ENCODE measurements around the gene METTL5.
"Not testable (repeated sequence)": the region's sequence is repeated elsewhere in the genome, so short reads cannot be mapped to it uniquely, and the experiment has no call there.

Gene METTL5

DNA sequence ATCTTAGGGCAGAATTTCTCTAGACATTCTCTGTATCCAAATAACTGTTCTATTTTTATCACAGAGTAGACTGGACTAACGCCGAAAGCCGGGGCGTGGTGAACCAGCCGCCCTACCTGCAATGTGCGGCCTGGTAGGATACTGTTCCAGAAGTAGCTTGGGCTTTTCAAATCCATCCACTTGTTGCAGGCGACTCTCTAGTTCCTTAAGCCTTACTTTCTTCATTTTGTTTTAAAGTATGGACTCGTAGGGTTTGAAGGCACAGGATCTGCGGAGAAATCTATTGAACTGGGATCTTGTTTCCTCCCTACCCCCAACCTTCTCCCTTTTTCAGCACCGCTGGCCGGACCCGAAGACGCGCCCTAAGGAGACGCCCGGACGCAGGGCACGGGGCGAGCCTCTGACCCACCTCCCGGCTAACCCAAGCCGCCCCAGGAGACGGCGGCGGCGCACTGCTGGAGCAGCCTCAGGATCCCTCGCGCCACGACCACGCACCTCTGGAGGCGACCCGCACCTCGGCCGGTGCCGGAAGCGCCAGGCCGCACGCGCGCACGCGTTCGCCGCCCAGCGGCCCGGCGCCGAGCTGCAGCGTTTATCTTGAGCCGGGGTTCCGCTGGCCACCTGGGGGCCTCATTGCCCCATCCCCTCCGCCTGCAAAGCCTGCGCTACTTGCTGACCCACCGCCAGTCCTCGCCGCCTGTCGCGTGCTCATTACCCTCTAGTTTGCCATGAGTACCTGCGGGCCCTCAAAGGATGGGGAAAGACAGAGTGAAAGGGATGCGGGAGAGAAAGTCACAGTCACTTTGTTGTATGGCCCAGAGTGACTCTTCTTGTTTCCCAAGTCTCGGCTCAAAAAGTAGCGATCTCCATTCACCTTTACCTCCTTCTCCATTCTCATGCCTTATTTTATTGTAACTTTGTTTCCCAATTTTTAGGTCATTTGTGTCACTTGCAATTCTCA is at the start of gene METTL5:
METTL5 (minus strand) TSS at position 533 of the 961 bp plus-strand sequence; CDS start at position 225, 308 bp downstream.
- no peaks in the 10 kb centered on the region for H3K9me3 ChIP-seq
- no peaks in the 10 kb centered on the region for H3K27me3 ChIP-seq
- intact Hi-C loops (cut with DNase I; ENCODE audit: low total_unique reads): loop anchor here (5.0 to 10.0 kb wide), 3 partner anchors 103 to 1700 kb away; partner anchors contain the start of gene CYBRD1
- TF ChIP-seq, protein P1, sequence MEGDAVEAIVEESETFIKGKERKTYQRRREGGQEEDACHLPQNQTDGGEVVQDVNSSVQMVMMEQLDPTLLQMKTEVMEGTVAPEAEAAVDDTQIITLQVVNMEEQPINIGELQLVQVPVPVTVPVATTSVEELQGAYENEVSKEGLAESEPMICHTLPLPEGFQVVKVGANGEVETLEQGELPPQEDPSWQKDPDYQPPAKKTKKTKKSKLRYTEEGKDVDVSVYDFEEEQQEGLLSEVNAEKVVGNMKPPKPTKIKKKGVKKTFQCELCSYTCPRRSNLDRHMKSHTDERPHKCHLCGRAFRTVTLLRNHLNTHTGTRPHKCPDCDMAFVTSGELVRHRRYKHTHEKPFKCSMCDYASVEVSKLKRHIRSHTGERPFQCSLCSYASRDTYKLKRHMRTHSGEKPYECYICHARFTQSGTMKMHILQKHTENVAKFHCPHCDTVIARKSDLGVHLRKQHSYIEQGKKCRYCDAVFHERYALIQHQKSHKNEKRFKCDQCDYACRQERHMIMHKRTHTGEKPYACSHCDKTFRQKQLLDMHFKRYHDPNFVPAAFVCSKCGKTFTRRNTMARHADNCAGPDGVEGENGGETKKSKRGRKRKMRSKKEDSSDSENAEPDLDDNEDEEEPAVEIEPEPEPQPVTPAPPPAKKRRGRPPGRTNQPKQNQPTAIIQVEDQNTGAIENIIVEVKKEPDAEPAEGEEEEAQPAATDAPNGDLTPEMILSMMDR (IDR thresholded peaks at IDR 0.05): peak; percentile 95 to 96
- peak within 1 kb of the TSS; percentile 72 to 73 for H3K4me3 ChIP-seq
- H3K4me1 ChIP-seq: peaks cover 0 to 65% (median 42%) of the 10 kb centered on the region in 4 donors
- peak; percentile 75 to 88 for DNase-seq
- peak within 1 kb of the TSS; percentile 74 to 81 for H3K27ac ChIP-seq
- peaks cover 0 to 4% (median 0%) of the 10 kb centered on the region in 3 donors for H3K36me3 ChIP-seq

DNA sequence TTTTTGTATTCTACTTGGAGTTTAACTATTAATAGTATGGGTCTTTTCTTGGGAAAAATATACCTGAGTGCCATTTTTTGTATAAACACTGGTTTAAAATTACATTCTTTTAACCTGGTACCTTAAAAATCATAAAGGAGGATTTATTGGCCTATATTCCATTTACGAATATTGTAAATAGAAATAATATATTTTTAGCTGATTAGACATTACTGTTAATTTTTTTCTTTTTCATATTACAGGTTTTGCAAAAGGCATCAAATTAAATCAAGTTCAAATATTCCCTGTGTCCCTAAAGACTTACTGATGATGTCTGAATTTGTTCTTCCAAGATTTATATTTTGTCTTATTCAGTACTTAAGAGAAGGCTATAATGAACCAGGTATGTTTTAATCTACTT is 47.3 kb upstream of the METTL5 start:
- H3K27me3 ChIP-seq: no peaks in the 10 kb centered on the region
- H3K4me3 ChIP-seq: no peak overlapping the region
- H3K36me3 ChIP-seq: peaks cover 0 to 13% (median 9%) of the 10 kb centered on the region in 3 donors
- intact Hi-C loops (cut with DNase I; ENCODE audit: low total_unique reads): no loop called here
- H3K4me1 ChIP-seq: peaks cover 0 to 11% (median 2%) of the 10 kb centered on the region in 4 donors
- TF ChIP-seq, protein P1 (IDR thresholded peaks at IDR 0.05): no peak
- no peak for DNase-seq
- no peaks in the 10 kb centered on the region for H3K9me3 ChIP-seq
- no peak overlapping the region for H3K27ac ChIP-seq

DNA sequence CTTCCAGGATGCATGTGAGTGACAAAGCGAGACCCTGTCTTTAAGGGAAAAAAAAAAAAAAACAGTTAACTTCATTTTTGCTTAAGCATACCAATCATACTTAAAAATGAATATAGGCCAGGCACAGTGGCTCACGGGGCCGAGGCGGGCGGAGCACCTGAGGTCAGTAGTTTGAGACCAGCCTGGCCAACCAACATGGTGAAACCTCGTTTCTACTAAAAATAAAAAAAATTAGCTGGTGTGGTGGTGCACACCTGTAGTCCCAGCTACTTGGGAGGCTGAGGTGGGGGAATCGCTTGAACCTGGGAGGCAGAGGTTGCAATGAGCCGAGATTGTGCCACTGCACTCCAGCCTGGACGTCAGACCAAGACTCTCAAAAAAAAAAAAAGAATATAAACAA is 46.7 kb upstream of the METTL5 start:
- H3K9me3 ChIP-seq; H3K4me3 ChIP-seq; DNase-seq; H3K27ac ChIP-seq; intact Hi-C loops (cut with DNase I; ENCODE audit: low total_unique reads); H3K27me3 ChIP-seq; H3K36me3 ChIP-seq: not testable (repeated sequence)
- peaks cover 0 to 11% (median 2%) of the 10 kb centered on the region in 4 donors for H3K4me1 ChIP-seq

DNA sequence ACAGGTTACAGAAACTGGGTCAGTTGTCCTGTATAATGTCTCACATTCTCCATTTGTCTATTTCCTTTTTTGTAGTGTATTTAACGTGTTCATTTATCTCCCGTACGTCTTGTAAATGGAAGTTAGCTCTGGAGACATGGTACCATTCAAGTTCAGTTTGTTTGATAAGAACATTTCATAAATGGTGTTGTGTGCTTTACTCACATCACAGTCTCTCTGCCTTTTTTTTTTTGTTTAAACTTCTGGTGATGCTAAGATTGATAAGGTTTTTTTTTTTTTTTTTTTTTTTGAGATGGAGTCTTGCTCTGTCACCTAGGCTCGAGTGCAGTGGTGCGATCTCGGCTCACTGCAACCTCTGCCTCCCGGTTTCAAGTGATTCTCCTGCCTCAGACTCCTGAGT is 44.2 kb upstream of the METTL5 start:
- H3K36me3 ChIP-seq: no peaks in the 10 kb centered on the region
- no peaks in the 10 kb centered on the region for H3K9me3 ChIP-seq
- TF ChIP-seq, protein P1 (IDR thresholded peaks at IDR 0.05): no peak
- DNase-seq: no peak
- no peak overlapping the region for H3K27ac ChIP-seq
- intact Hi-C loops (cut with DNase I; ENCODE audit: low total_unique reads): no loop called here
- H3K4me1 ChIP-seq: peaks cover 0 to 11% (median 2%) of the 10 kb centered on the region in 4 donors
- no peak overlapping the region for H3K4me3 ChIP-seq
- H3K27me3 ChIP-seq: no peaks in the 10 kb centered on the region

DNA sequence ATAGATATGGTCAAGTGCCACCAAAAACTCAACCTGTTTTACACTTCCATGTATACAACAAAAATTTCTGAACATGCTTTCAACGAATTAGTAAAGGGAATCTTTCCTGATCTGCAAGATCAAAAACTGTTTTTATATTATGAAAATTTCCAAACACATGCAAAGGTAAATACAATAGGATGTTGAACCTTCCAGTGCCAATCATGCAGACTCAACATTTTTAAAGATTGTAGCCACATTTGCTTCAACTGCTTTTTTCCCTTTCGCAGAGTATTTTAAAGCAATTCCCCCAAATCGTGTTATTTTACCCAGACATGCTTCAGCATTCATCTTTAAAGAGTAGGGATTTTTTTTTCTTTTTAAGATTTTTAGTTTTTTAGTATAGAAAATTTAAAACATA is 42.9 kb upstream of the METTL5 start:
- intact Hi-C loops (cut with DNase I; ENCODE audit: low total_unique reads): no loop called here
- DNase-seq: no peak
- Histone ChIP-seq H3K27me3 (no peaks in the 10 kb centered on the region), H3K27ac (no peak overlapping the region), H3K36me3 (no peaks in the 10 kb centered on the region), H3K4me1 (peaks cover 0 to 16% (median 4%) of the 10 kb centered on the region in 4 donors), H3K9me3 (no peaks in the 10 kb centered on the region), H3K4me3 (no peak overlapping the region)
- TF ChIP-seq, protein P1 (IDR thresholded peaks at IDR 0.05): no peak

DNA sequence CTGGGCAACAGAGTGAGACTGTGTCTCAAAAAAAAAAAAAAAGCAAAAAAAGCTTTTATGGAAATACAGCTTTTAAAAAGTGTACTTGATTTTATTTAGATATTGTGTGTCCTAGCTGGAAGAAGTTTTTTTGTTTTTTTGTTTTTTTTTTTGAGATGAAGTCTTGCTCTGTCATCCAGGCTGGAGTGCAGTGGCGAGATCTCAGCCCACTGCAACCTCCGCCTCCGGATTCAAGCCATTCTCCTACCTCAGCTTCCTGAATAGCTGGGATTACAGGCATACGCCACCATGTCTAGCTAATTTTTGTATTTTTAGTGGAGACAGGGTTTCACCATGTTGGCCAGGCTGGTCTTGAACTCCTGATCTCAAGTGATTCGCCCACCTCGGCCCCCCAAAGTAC is 41.5 kb upstream of the METTL5 start:
- intact Hi-C loops (cut with DNase I; ENCODE audit: low total_unique reads); H3K9me3 ChIP-seq: not testable (repeated sequence)

More for the DNA sequence above, 41.5 kb upstream of the METTL5 start:
- H3K27ac ChIP-seq, H3K4me3 ChIP-seq, H3K36me3 ChIP-seq, DNase-seq, H3K27me3 ChIP-seq: not testable (repeated sequence)
- peaks cover 0 to 18% (median 4%) of the 10 kb centered on the region in 4 donors for H3K4me1 ChIP-seq

Data from tibial artery (tissue), 4 donors.